Thoracic aorta (tissue), 2 donors: Measurements from ENCODE around the gene WFDC2. TPM values are rescaled to one million over a fixed set of nuclear protein-coding genes. Genes with fewer than 3 reads are reported as not detected.

Experiments
- ATAC-seq: fragments of 150-250 bp; one replicate; pipeline ENCODE4 v1.8.0; 2017; ENCODE audit warnings: low read depth; ENCODE audit not compliant: insufficient number of reproducible peaks, low FRiP score
- DNase-seq: peaks from one replicate; pipeline ENCODE4 v3.0.0-alpha.2; 2020; ENCODE audit warnings: low spot score
- H3K27ac ChIP-seq, 2 donors: fragments of 200-600 bp; sonication (generic); 1 replicate in 1 of 2; 2 replicates in 1 of 2; pipeline ENCODE4 v1.5.1; 2016; ENCODE audit warnings: mild to moderate bottlenecking in 2 of 2, moderate library complexity in 2 of 2
- H3K27me3 ChIP-seq: fragments of 200-600 bp; sonication (generic); replicated peaks from 2 replicates; pipeline ENCODE4 v1.6.0; 2016; ENCODE audit warnings: mild to moderate bottlenecking; ENCODE audit not compliant: insufficient read depth
- H3K36me3 ChIP-seq: fragments of 200-600 bp; sonication (generic); one replicate; pipeline ENCODE4 v1.5.1; 2016
- H3K4me1 ChIP-seq, 2 donors: fragments of 200-600 bp; sonication (generic); 1 replicate in 1 of 2; 2 replicates in 1 of 2; pipeline versions ENCODE4 v1.5.1 to v1.6.0; 2016; ENCODE audit warnings: low read depth in 2 of 2, mild to moderate bottlenecking in 1 of 2; ENCODE audit not compliant: control insufficient read depth in 1 of 2
- H3K4me3 ChIP-seq: fragments of 200-600 bp; sonication (generic); 2 replicates; pipeline ENCODE4 v1.5.1; 2016; ENCODE audit warnings: mild to moderate bottlenecking
- H3K9me3 ChIP-seq: fragments of 200-600 bp; sonication (generic); 2 replicates; pipeline ENCODE4 v1.5.1; 2016
- total RNA-seq, 2 donors: library from RNA; depleted of rRNA; stranded (reverse); fragments of >200 nt; gene quantifications; one replicate each; pipeline versions ENCODE4 v1.1.0 to v1.2.3, GENCODE V29; 2016
- TF ChIP-seq, protein P1 (sequence below): fragments of 200-600 bp; sonication (generic); IDR thresholded peaks from one replicate; pipeline ENCODE4 v1.5.1; 2019; ENCODE audit warnings: antibody characterized with exemption

WFDC2 gene
- total RNA-seq, 2 donors from 2014 or later, result not detected

DNA sequence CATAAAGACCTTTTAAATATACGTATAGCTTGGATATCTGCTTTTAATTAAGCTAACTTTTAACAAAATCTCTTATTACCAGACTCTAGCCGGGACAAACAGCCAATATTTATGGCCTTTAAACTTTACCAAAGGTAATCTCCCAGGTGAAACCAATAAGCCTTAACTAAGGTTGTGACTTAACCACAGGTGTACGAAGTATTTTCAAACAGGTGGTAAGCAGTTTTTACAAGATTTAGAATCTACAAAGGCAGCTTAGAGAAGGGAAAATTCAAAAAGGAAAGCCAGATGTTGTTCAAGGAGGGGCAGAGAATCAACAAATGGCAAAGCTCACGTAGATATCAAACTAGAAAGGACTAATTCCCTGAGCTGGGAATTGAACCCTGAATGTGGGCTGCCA, 15.8 kb downstream of the WFDC2 start:
- ATAC-seq (no peak), DNase-seq (no peak)
- no peak overlapping the region for H3K4me3 ChIP-seq
- no peaks in the 10 kb centered on the region for H3K9me3 ChIP-seq
- H3K27ac ChIP-seq, result no peak overlapping the region
- no peaks in the 10 kb centered on the region for H3K36me3 ChIP-seq
- TF ChIP-seq, protein P1, sequence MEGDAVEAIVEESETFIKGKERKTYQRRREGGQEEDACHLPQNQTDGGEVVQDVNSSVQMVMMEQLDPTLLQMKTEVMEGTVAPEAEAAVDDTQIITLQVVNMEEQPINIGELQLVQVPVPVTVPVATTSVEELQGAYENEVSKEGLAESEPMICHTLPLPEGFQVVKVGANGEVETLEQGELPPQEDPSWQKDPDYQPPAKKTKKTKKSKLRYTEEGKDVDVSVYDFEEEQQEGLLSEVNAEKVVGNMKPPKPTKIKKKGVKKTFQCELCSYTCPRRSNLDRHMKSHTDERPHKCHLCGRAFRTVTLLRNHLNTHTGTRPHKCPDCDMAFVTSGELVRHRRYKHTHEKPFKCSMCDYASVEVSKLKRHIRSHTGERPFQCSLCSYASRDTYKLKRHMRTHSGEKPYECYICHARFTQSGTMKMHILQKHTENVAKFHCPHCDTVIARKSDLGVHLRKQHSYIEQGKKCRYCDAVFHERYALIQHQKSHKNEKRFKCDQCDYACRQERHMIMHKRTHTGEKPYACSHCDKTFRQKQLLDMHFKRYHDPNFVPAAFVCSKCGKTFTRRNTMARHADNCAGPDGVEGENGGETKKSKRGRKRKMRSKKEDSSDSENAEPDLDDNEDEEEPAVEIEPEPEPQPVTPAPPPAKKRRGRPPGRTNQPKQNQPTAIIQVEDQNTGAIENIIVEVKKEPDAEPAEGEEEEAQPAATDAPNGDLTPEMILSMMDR, result no peak
- no peaks in the 10 kb centered on the region for H3K4me1 ChIP-seq
- no peaks in the 10 kb centered on the region for H3K27me3 ChIP-seq

- no peaks in the 10 kb centered on the region for H3K4me1 ChIP-seq
- H3K27me3 ChIP-seq, result no peaks in the 10 kb centered on the region
- TF ChIP-seq, protein P1, result no peak
- no peaks in the 10 kb centered on the region for H3K36me3 ChIP-seq
- no peak for DNase-seq
- no peak overlapping the region for H3K4me3 ChIP-seq
- no peaks in the 10 kb centered on the region for H3K9me3 ChIP-seq
- H3K27ac ChIP-seq, result no peak overlapping the region
- ATAC-seq, result no peak
Measured at GRCh38 chr20:45487231-45487635, 17.7 kb downstream of the WFDC2 start.

DNA sequence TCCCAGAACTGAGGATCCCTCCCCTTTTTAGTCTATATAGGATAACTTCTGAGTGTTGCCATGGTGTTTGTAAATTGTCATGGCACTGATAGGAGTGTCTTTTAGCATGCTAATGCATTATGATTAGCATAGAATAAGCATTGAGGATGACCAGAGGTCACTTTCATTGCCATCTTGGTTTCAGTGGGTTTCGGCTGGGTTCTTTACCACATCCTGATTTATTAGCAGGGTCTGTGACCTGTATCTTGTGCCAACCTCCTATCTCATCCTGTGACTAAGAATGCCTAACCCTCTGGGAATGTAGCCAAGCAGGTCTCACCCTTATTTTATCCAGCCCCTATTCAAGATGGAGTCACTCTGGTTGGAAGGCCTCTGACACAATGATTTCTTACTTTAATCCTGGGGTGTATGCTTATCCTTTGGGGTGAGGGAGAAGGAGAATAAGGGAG, 19.6 kb downstream of the WFDC2 start:
- Histone ChIP-seq H3K36me3 (no peaks in the 10 kb centered on the region), H3K9me3 (no peaks in the 10 kb centered on the region), H3K27ac (no peak overlapping the region), H3K27me3 (no peaks in the 10 kb centered on the region), H3K4me1 (no peaks in the 10 kb centered on the region), H3K4me3 (no peak overlapping the region)
- DNase-seq (no peak), ATAC-seq (no peak)
- TF ChIP-seq, protein P1, result no peak

GRCh38 chr20:45495501-45495941, 26.0 kb downstream of the WFDC2 start:
- ATAC-seq (no peak), DNase-seq (no peak)
- H3K9me3 ChIP-seq, result no peaks in the 10 kb centered on the region
- no peaks in the 10 kb centered on the region for H3K27me3 ChIP-seq
- no peak overlapping the region for H3K27ac ChIP-seq
- H3K4me1 ChIP-seq, result no peaks in the 10 kb centered on the region
- TF ChIP-seq, protein P1, result no peak
- no peaks in the 10 kb centered on the region for H3K36me3 ChIP-seq
- no peak overlapping the region for H3K4me3 ChIP-seq

DNA sequence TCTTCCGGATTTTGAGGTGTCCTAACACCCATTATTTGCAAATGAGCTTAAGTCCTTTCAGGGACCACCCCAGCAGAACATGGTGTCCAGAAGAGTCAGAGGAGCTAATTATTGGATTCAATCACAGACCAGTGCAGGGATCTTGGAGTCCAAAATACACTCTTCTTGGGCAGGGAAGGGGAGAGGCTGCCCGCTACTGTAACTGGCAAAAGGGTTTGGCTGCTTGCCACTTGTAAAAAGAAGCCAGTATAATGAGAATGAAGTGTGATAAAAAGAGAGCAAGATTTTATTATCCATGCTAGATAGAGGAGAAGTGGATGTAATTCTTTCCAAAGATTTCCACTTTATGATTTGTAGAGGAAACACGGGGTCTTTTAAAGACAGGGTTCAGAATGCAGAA, 26.6 kb downstream of the WFDC2 start:
- DNase-seq, result no peak
- TF ChIP-seq, protein P1, result no peak
- H3K9me3 ChIP-seq, result no peaks in the 10 kb centered on the region
- H3K27me3 ChIP-seq, result no peaks in the 10 kb centered on the region
- no peak overlapping the region for H3K27ac ChIP-seq
- H3K36me3 ChIP-seq, result no peaks in the 10 kb centered on the region
- no peaks in the 10 kb centered on the region for H3K4me1 ChIP-seq
- no peak overlapping the region for H3K4me3 ChIP-seq
- ATAC-seq, result no peak
